ENCODE data around the gene MORN1. TPM values are rescaled to one million over a fixed set of nuclear protein-coding genes. Genes with fewer than 3 reads are reported as not detected.
A peak's percentile ranks its signal among the peaks of the same experiment; 100 is the strongest.

The MORN1 gene
- polyA plus RNA-seq, 1 donor (not counting 4 experiments of a cell fraction or from before 2014, with no cell fraction given): 2.1 TPM

GRCh38 chr1:2432441-2432844, 41.1 kb upstream of the MORN1 start:
- no peaks in the 10 kb centered on the region for H3K27me3 ChIP-seq (ENCODE audit: control insufficient read depth, extremely low read depth, insufficient read depth, low read length)
- H3K4me3 ChIP-seq (ENCODE audit: control insufficient read depth in 2 of 3, extremely low read depth in 1 of 3, insufficient read depth in 2 of 3, low read depth in 1 of 3, low read length in 3 of 3): no peak overlapping the region
- H3K79me2 ChIP-seq (ENCODE audit: control insufficient read depth, insufficient read depth, low read length): peaks cover 95% of the 10 kb centered on the region
- peaks cover 14 to 42% of the 10 kb centered on the region in 2 experiments for H3K36me3 ChIP-seq (ENCODE audit: control insufficient read depth in 2 of 2, extremely low read depth in 1 of 2, insufficient read depth in 2 of 2, low read length in 2 of 2)
- no peak overlapping the region for H3K9ac ChIP-seq (ENCODE audit: control insufficient read depth, extremely low read depth, insufficient read depth, low read length)
- dilution Hi-C loops (cut with MboI; ENCODE audit: extremely low pct_ligation_motif_present, low sequenced_read_pairs): no loop called here
- H3K4me2 ChIP-seq (ENCODE audit: control insufficient read depth, extremely low read depth, insufficient read depth, low read depth, low read length): no peak overlapping the region
- H3K9me3 ChIP-seq (ENCODE audit: control insufficient read depth, low read depth, low read length): peaks cover 2% of the 10 kb centered on the region
- no peak for DNase-seq (ENCODE audit: low read depth, low spot score)
- H3K4me1 ChIP-seq (ENCODE audit: control insufficient read depth, extremely low read depth, insufficient read depth, low read length): peaks cover 39% of the 10 kb centered on the region
- no peak for FAIRE-seq
- H2AFZ ChIP-seq (ENCODE audit: control insufficient read depth, low read length): no peak overlapping the region
- no peaks in the 10 kb centered on the region for H3K9me1 ChIP-seq (ENCODE audit: control insufficient read depth, extremely low read depth, insufficient read depth, low read length)
- H4K20me1 ChIP-seq (ENCODE audit: control insufficient read depth, extremely low read depth, insufficient read depth, low read length): peaks cover 27% of the 10 kb centered on the region
- H3K27ac ChIP-seq (ENCODE audit: control insufficient read depth, insufficient read depth, low read length): no peak overlapping the region
- TF ChIP-seq EZH2 (IDR thresholded peaks at IDR 0.05; ENCODE audit: low read length) (no peak), CTCF (optimal IDR thresholded peaks at IDR 0.05 in 1 of 3, IDR thresholded peaks at IDR 0.05 in 1 of 3, conservative IDR thresholded peaks at IDR 0.05 in 1 of 3; ENCODE audit: extremely low read depth in 1 of 3, insufficient read depth in 2 of 3, low read length in 3 of 3) (no peak)

GRCh38 chr1:2431518-2431917, 40.2 kb upstream of the MORN1 start:
- H3K4me3 ChIP-seq (ENCODE audit: control insufficient read depth in 2 of 3, extremely low read depth in 1 of 3, insufficient read depth in 2 of 3, low read depth in 1 of 3, low read length in 3 of 3): peak overlapping the region; percentile 41 to 79 (median 62)

More at GRCh38 chr1:2431518-2431917, 40.2 kb upstream of the MORN1 start:
- no peak for FAIRE-seq
- H2AFZ ChIP-seq (ENCODE audit: control insufficient read depth, low read length): no peak overlapping the region
- peaks cover 12 to 41% of the 10 kb centered on the region in 2 experiments for H3K36me3 ChIP-seq (ENCODE audit: control insufficient read depth in 2 of 2, extremely low read depth in 1 of 2, insufficient read depth in 2 of 2, low read length in 2 of 2)
- no peaks in the 10 kb centered on the region for H3K9me1 ChIP-seq (ENCODE audit: control insufficient read depth, extremely low read depth, insufficient read depth, low read length)
- peak overlapping the region; percentile 60 for H3K9ac ChIP-seq (ENCODE audit: control insufficient read depth, extremely low read depth, insufficient read depth, low read length)
- H3K79me2 ChIP-seq (ENCODE audit: control insufficient read depth, insufficient read depth, low read length): peaks cover 86% of the 10 kb centered on the region
- dilution Hi-C loops (cut with MboI; ENCODE audit: extremely low pct_ligation_motif_present, low sequenced_read_pairs): no loop called here
- peaks cover 26% of the 10 kb centered on the region for H4K20me1 ChIP-seq (ENCODE audit: control insufficient read depth, extremely low read depth, insufficient read depth, low read length)
- peaks cover 45% of the 10 kb centered on the region for H3K4me1 ChIP-seq (ENCODE audit: control insufficient read depth, extremely low read depth, insufficient read depth, low read length)
- H3K27ac ChIP-seq (ENCODE audit: control insufficient read depth, insufficient read depth, low read length): peak overlapping the region; percentile 10
- TF ChIP-seq EZH2 (IDR thresholded peaks at IDR 0.05; ENCODE audit: low read length) (no peak), CTCF (optimal IDR thresholded peaks at IDR 0.05 in 1 of 3, IDR thresholded peaks at IDR 0.05 in 1 of 3, conservative IDR thresholded peaks at IDR 0.05 in 1 of 3; ENCODE audit: extremely low read depth in 1 of 3, insufficient read depth in 2 of 3, low read length in 3 of 3) (no peak)
- H3K9me3 ChIP-seq (ENCODE audit: control insufficient read depth, low read depth, low read length): peaks cover 2% of the 10 kb centered on the region
- H3K4me2 ChIP-seq (ENCODE audit: control insufficient read depth, extremely low read depth, insufficient read depth, low read depth, low read length): peak overlapping the region; percentile 97
- no peaks in the 10 kb centered on the region for H3K27me3 ChIP-seq (ENCODE audit: control insufficient read depth, extremely low read depth, insufficient read depth, low read length)
- no peak for DNase-seq (ENCODE audit: low read depth, low spot score)
